OCI-LY1 (cell line): ENCODE data around the gene OSER1.

Experiments
- EZH2 ChIP-seq: fragments of 200-600 bp; sonication (generic), shearing (Covaris generic); IDR thresholded peaks from 2 replicates; pipeline ENCODE4 v1.8.0; 2017; ENCODE audit warnings: borderline replicate concordance, mixed run types, mild to moderate bottlenecking, antibody characterized with exemption, low read length, moderate library complexity, mixed read lengths
- TF ChIP-seq, protein P1 (sequence below): fragments of 200-600 bp; sonication (generic), shearing (Covaris generic); IDR thresholded peaks from 2 replicates; pipeline ENCODE4 v1.5.1; 2017; ENCODE audit warnings: mild to moderate bottlenecking, antibody characterized with exemption, low read length, moderate library complexity, mixed read lengths

GRCh38 chr20:44228465-44229258, 18.1 kb upstream of the OSER1 start:
- TF ChIP-seq, protein P1, sequence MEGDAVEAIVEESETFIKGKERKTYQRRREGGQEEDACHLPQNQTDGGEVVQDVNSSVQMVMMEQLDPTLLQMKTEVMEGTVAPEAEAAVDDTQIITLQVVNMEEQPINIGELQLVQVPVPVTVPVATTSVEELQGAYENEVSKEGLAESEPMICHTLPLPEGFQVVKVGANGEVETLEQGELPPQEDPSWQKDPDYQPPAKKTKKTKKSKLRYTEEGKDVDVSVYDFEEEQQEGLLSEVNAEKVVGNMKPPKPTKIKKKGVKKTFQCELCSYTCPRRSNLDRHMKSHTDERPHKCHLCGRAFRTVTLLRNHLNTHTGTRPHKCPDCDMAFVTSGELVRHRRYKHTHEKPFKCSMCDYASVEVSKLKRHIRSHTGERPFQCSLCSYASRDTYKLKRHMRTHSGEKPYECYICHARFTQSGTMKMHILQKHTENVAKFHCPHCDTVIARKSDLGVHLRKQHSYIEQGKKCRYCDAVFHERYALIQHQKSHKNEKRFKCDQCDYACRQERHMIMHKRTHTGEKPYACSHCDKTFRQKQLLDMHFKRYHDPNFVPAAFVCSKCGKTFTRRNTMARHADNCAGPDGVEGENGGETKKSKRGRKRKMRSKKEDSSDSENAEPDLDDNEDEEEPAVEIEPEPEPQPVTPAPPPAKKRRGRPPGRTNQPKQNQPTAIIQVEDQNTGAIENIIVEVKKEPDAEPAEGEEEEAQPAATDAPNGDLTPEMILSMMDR: no peak
- TF ChIP-seq EZH2: no peak
